Cardiac muscle cell (in vitro differentiated cells and primary cell): Measurements from ENCODE around the gene RASL12. TPM values are rescaled to one million over a fixed set of nuclear protein-coding genes. Genes with fewer than 3 reads are reported as not detected.

Source experiments
- DNase-seq, 2 donors: peaks; one replicate each; pipeline versions ENCODE4 v3.0.0 to v3.0.0-alpha.2; 2010 to 2017; ENCODE audit warnings: low read depth in 1 of 2, low spot score in 1 of 2
- H3K27ac ChIP-seq: fragments of 200-600 bp; sonication (generic); 2 replicates; pipeline ENCODE4 v1.5.1; 2016
- H3K27me3 ChIP-seq: fragments of 200-600 bp; sonication (generic); 2 replicates; pipeline ENCODE4 v1.6.0; 2016; ENCODE audit warnings: control low read depth
- H3K36me3 ChIP-seq: fragments of 200-600 bp; sonication (generic); 2 replicates; pipeline ENCODE4 v1.5.1; 2016; ENCODE audit warnings: control low read depth
- H3K4me1 ChIP-seq: fragments of 200-600 bp; sonication (generic); 2 replicates; pipeline ENCODE4 v1.8.1; 2017; ENCODE audit warnings: low read depth, mild to moderate bottlenecking, mixed run types
- H3K4me3 ChIP-seq: fragments of 200-600 bp; sonication (generic); 2 replicates; pipeline ENCODE4 v1.5.1; 2016; ENCODE audit warnings: mild to moderate bottlenecking
- H3K9me3 ChIP-seq: fragments of 200-600 bp; sonication (generic); 2 replicates; pipeline ENCODE4 v1.5.1; 2017; ENCODE audit warnings: low read depth, mild to moderate bottlenecking, control low read depth
- polyA plus RNA-seq: library from polyadenylated mRNA; unstranded; fragments of >200 nt; fragmentation: Nextera tagmentation; extraction: Ambion mirVana; gene quantifications from 2 replicates; pipeline ENCODE4 v1.2.1, GENCODE V29; 2016
- total RNA-seq: library from RNA; depleted of rRNA; stranded (reverse); fragments of >200 nt; gene quantifications from 2 replicates; pipeline ENCODE4 v1.2.3, GENCODE V29; 2016
- TF ChIP-seq, protein P1 (sequence below): IDR thresholded peaks from 2 replicates; pipeline ENCODE4 v1.5.1; 2012; ENCODE audit warnings: low read depth, mild to moderate bottlenecking, low read length

The RASL12 gene
- total and polyA plus RNA-seq, 2 experiments from 2014 or later, result 4.0 to 38.2 TPM

DNA sequence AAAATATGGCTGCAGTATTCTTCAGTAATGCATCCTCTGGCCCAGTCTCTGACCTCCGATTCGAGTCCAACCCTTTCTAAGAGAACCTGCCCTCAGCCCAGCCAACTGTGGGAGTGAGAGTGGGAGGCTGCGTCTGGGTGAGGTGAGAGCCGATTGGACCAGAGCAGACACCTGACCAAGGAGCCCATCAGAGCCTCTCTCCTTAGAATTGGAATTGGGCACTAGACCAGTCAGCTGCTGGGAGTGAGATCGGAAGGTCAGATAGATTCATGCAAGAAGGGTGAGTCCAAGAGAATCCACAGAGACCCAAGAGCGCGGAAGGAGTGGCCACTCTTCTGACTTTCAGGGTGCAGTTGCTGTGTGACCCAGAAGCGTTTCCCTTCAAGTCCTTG is 10.2 kb downstream of the RASL12 start:
- Histone ChIP-seq H3K4me1 (peaks cover 3% of the 10 kb centered on the region), H3K27me3 (no peaks in the 10 kb centered on the region), H3K27ac (no peak overlapping the region), H3K4me3 (no peak overlapping the region), H3K9me3 (no peaks in the 10 kb centered on the region), H3K36me3 (no peaks in the 10 kb centered on the region)
- TF ChIP-seq, protein P1, sequence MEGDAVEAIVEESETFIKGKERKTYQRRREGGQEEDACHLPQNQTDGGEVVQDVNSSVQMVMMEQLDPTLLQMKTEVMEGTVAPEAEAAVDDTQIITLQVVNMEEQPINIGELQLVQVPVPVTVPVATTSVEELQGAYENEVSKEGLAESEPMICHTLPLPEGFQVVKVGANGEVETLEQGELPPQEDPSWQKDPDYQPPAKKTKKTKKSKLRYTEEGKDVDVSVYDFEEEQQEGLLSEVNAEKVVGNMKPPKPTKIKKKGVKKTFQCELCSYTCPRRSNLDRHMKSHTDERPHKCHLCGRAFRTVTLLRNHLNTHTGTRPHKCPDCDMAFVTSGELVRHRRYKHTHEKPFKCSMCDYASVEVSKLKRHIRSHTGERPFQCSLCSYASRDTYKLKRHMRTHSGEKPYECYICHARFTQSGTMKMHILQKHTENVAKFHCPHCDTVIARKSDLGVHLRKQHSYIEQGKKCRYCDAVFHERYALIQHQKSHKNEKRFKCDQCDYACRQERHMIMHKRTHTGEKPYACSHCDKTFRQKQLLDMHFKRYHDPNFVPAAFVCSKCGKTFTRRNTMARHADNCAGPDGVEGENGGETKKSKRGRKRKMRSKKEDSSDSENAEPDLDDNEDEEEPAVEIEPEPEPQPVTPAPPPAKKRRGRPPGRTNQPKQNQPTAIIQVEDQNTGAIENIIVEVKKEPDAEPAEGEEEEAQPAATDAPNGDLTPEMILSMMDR, result no peak
- no peak for DNase-seq

DNA sequence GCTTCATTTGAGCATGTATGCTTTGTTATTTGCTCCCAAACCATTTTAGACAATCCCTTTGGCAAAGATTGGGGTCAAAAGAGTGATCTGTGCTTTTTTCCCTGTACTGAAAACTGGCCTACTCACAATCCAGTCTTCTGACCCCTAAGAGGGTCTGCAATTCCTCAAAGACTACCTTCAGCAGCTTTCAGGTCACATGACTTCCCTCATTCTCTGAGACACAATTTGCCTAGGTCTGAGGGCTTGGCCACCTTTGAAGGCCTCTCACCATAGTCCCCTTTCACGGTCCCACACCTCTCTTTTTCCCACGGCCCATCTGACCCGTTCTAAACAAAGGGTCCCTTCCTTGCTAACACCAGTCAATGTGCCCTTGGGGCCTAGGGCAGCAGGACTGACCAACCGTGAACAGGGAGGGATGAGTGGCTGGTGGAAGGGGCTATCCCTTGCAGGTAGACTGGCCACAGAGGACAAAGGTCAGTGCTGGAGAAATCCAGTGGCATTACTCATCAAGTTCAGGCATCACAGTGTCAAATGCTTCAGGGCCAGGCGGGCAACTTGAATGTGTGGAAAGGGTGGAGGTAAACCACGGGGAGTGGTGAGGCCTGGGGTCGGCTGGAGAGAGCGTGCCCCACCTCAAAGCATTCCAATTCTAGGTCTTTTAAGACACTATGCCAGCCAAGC is 10.8 kb downstream of the RASL12 start:
- DNase-seq, result no peak
- no peak overlapping the region for H3K4me3 ChIP-seq
- H3K27ac ChIP-seq, result no peak overlapping the region
- H3K4me1 ChIP-seq, result peaks cover 3% of the 10 kb centered on the region
- H3K27me3 ChIP-seq, result no peaks in the 10 kb centered on the region
- TF ChIP-seq, protein P1, result no peak
- H3K36me3 ChIP-seq, result no peaks in the 10 kb centered on the region
- no peaks in the 10 kb centered on the region for H3K9me3 ChIP-seq

DNA sequence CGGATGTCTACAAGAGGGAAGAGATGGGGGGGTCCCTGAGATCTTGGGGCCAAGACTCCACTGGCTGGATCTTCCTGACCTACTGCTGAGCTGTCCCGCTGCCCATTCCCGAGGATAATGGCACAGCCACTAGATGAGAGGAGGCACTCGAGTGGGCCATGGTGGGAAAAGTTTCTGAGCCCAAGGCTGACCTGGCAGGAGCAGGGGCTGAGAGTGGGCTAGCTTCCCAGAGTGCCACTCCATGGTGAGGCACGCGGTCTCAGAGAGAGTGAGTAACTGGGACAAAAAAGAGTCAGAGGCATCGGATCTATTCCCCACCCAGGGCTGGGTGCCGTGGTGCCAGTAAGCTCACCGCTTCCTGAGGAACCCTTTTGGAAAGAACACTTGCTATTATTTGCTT is 11.7 kb downstream of the RASL12 start:
- TF ChIP-seq, protein P1, result no peak
- no peak overlapping the region for H3K27ac ChIP-seq
- no peak for DNase-seq

DNA sequence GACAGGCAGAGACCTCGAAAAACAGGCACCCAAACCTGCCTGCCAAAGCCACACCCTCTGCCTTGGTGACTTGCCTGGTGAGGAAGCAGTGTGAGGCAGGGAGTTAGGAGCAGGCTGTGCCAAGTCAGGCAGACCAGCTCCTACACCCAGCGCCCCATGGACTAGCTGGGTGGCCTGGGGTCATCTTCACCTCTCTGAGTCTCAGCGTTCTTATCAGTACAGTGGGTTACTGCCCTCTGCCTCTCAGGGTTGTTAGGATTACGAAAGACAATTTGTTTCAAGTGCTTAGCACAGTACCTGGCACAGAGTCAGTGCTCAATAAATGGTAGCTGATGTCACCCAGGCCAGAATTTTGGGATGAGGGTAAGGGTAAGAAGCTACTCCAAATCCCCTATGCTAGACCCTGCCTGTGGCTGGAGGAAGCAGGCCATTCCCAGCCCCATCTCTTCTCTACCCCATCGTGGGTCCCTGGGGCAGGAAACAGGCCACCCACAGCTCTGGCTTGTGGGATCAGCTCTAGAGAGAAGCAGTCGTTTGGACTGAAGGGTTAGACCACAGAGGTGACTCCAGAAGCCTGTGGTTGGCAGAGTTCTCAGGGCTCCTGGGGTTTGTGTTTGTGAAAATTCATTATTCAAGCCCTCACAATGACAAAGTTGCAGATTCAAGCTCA is 12.5 kb downstream of the RASL12 start:
- H3K36me3 ChIP-seq, result no peaks in the 10 kb centered on the region
- TF ChIP-seq, protein P1, result no peak
- H3K9me3 ChIP-seq, result no peaks in the 10 kb centered on the region
- no peaks in the 10 kb centered on the region for H3K27me3 ChIP-seq
- H3K4me3 ChIP-seq, result no peak overlapping the region
- H3K27ac ChIP-seq, result no peak overlapping the region
- peaks cover 3% of the 10 kb centered on the region for H3K4me1 ChIP-seq
- no peak for DNase-seq

More for the DNA sequence above, 11.7 kb downstream of the RASL12 start:
- no peak overlapping the region for H3K4me3 ChIP-seq
- H3K4me1 ChIP-seq, result peaks cover 3% of the 10 kb centered on the region
- no peaks in the 10 kb centered on the region for H3K36me3 ChIP-seq
- H3K27me3 ChIP-seq, result no peaks in the 10 kb centered on the region
- H3K9me3 ChIP-seq, result no peaks in the 10 kb centered on the region

DNA sequence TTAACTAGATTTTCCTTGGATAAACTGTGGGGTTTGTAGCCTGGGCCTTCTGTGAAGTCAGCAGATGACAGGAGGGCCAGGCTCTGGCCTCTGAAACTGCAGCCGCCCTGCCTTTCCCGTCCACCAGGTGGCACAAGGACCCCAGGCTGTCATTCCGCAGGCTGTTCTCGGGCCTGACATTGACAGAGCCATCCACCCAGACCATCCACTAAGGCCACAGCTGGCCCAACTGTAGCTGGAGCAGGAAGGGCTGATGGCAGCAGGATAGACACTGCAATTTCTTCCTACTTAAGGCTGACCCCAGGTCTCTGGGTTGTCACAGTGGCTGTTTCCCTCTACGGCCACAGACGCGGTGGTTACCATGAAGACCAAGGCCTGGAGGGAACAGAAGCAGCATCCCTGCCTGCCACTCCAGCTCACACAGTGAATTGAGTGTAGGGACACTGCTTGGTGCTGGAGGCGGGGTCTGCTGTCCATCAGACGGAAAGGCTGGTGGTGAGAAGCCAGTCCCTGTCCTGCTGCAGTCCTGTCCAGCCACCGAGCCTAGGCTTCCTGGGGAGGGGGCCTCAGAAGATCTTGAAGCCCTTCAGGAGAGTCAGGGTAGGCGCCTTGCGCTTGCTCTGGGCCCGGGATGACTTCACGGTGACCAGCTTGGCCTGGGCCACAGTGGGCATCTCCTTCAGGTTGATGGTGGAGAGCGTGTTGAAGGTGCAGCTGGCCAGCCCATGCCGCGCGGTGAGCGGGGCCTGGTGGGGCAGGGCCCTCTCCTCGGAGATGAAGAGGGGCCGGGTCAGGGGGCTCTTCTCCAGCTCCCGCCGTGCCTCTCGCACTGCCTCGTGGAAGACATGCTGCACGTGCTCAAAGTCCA is 13.2 kb downstream of the RASL12 start:
- TF ChIP-seq, protein P1, result peak; percentile 96

More for the DNA sequence above, 13.2 kb downstream of the RASL12 start:
- Histone ChIP-seq H3K4me1 (peaks cover 3% of the 10 kb centered on the region), H3K36me3 (no peaks in the 10 kb centered on the region), H3K27ac (no peak overlapping the region), H3K27me3 (no peaks in the 10 kb centered on the region), H3K4me3 (no peak overlapping the region), H3K9me3 (no peaks in the 10 kb centered on the region)
- DNase-seq, result peak; percentile 79 to 83
